Suprapubic skin (tissue), 4 donors: Measurements from ENCODE around the gene DLL4. TPM values are rescaled to one million over a fixed set of nuclear protein-coding genes. Genes with fewer than 3 reads are reported as not detected.

Experiments used
- DNase-seq, 2 donors: peaks; one replicate each; pipeline ENCODE4 v3.0.0-alpha.2; 2019; ENCODE audit warnings: low spot score in 2 of 2
- H3K27ac ChIP-seq: fragments of 200-600 bp; sonication (generic); one replicate; pipeline ENCODE4 v1.5.1; 2019
- H3K27me3 ChIP-seq: fragments of 200-600 bp; sonication (generic); one replicate; pipeline ENCODE4 v1.5.1; 2019
- H3K36me3 ChIP-seq: fragments of 200-600 bp; sonication (generic); one replicate; pipeline ENCODE4 v1.5.1; 2019
- H3K4me1 ChIP-seq: fragments of 200-600 bp; sonication (generic); one replicate; pipeline ENCODE4 v1.5.1; 2019
- H3K4me3 ChIP-seq: fragments of 200-600 bp; sonication (generic); one replicate; pipeline ENCODE4 v1.5.1; 2019; ENCODE audit warnings: mild to moderate bottlenecking
- H3K9me3 ChIP-seq: fragments of 200-600 bp; sonication (generic); one replicate; pipeline ENCODE4 v1.5.1; 2019
- EP300 ChIP-seq: sonication (generic); formaldehyde crosslinking; IDR thresholded peaks from one replicate; pipeline ENCODE4 v1.6.1; 2017; ENCODE audit warnings: antibody characterized with exemption
- POLR2A ChIP-seq, 2 donors: fragments of 450-650 bp; IDR thresholded peaks; one replicate each; pipeline ENCODE4 v1.6.1; 2017; ENCODE audit warnings: antibody characterized with exemption in 2 of 2, mild to moderate bottlenecking in 2 of 2, moderate library complexity in 2 of 2
- POLR2AphosphoS5 ChIP-seq, 3 donors: sonication (generic); formaldehyde crosslinking; IDR thresholded peaks; one replicate each; pipeline ENCODE4 v1.6.1; 2017; ENCODE audit warnings: antibody characterized with exemption in 3 of 3
- WGBS: methylation state at CpG from one replicate; pipeline ENCODE4 v1.1.5; 2018; 5-methylcytosine and 5-hydroxymethylcytosine counted together
- total RNA-seq, 4 donors: library from RNA; depleted of rRNA; stranded (reverse); fragments of >200 nt; gene quantifications; one replicate each; pipeline ENCODE4 v1.1.0, GENCODE V29; 2016
- TF ChIP-seq, protein P1 (sequence below), 2 donors: fragments of 200-600 bp in 1 of 2; fragments of 450-650 bp in 1 of 2; sonication (generic) in 1 of 2; IDR thresholded peaks; one replicate each; pipeline ENCODE4 v1.5.1; 2016 to 2019; ENCODE audit warnings: antibody characterized with exemption in 2 of 2, mild to moderate bottlenecking in 1 of 2, moderate library complexity in 1 of 2

Gene DLL4
- total RNA-seq, 4 donors from 2014 or later, result 0.47 to 5.3 (median 2.6) TPM

DNA sequence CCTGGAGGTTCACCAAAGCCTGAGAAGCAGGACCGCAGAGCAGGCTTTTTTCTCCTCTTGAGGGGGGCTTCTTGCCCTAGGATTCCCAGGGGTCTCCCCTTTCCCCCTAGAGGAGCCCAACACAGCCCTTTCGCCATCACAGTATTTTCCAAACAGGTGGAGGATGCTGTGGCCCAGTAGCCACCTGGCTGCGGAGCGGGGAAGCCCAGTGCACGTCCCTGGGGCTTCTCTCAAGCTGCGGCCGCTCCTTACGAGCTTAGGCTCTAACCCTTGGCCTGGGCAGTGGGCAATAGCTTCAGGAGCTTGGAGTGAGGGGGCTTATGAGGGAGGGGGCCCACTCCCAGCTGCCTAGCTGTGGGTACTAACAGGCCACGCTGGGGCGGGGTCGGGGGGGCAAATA, 11.6 kb upstream of the DLL4 start:
- no peaks in the 10 kb centered on the region for H3K4me1 ChIP-seq
- H3K27ac ChIP-seq, result no peak overlapping the region
- H3K36me3 ChIP-seq, result no peaks in the 10 kb centered on the region
- no peaks in the 10 kb centered on the region for H3K9me3 ChIP-seq
- H3K27me3 ChIP-seq, result no peaks in the 10 kb centered on the region
- H3K4me3 ChIP-seq, result no peak overlapping the region
- peak in 1 of 2 donors; percentile 47 for DNase-seq
- WGBS, result 83% methylated on average over 1 of the region's 11 CpGs
- TF ChIP-seq EP300, result no peak
- TF ChIP-seq, protein P1, sequence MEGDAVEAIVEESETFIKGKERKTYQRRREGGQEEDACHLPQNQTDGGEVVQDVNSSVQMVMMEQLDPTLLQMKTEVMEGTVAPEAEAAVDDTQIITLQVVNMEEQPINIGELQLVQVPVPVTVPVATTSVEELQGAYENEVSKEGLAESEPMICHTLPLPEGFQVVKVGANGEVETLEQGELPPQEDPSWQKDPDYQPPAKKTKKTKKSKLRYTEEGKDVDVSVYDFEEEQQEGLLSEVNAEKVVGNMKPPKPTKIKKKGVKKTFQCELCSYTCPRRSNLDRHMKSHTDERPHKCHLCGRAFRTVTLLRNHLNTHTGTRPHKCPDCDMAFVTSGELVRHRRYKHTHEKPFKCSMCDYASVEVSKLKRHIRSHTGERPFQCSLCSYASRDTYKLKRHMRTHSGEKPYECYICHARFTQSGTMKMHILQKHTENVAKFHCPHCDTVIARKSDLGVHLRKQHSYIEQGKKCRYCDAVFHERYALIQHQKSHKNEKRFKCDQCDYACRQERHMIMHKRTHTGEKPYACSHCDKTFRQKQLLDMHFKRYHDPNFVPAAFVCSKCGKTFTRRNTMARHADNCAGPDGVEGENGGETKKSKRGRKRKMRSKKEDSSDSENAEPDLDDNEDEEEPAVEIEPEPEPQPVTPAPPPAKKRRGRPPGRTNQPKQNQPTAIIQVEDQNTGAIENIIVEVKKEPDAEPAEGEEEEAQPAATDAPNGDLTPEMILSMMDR (IDR thresholded peaks at IDR 0.05), result no peak
- TF ChIP-seq POLR2AphosphoS5 (IDR thresholded peaks at IDR 0.05), result no peak
- TF ChIP-seq POLR2A (IDR thresholded peaks at IDR 0.05), result no peak

DNA sequence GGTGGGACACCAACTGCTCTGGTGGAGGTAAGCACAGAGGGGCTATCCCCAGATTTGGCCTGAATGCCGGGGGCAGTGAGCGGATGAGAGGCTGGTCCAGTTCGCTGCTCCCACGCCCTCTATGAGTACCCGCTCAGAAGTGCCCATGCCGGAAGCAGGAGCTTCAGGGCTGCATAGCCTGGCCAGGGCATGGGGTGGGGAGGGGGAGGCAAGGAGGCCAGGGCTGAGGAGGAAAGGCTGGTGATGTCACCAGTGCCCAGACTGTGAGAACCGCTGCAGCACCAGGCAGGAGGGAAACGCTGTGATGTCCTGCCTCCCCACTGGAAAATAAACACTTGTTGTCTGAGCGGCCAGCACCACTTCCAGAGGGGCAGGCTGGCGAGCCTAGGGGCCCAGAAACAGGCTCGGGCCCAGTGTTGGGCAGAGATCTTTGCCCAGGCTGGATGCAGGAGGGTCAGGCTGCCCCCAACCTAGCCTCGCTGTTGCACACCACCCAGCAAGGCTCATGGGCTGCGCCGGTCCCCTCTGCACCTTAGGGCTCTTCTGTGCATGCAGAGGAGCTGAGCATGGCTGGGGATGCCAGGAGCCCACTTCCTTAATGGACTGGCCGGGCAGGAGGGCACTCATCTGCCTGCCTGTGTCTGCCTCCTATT, 10.9 kb upstream of the DLL4 start:
- no peak for DNase-seq
- TF ChIP-seq POLR2A (IDR thresholded peaks at IDR 0.05), result no peak
- no peak for TF ChIP-seq POLR2AphosphoS5 (IDR thresholded peaks at IDR 0.05)
- TF ChIP-seq, protein P1 (IDR thresholded peaks at IDR 0.05), result no peak
- no peak for TF ChIP-seq EP300
- H3K4me1 ChIP-seq, result no peaks in the 10 kb centered on the region

DNA sequence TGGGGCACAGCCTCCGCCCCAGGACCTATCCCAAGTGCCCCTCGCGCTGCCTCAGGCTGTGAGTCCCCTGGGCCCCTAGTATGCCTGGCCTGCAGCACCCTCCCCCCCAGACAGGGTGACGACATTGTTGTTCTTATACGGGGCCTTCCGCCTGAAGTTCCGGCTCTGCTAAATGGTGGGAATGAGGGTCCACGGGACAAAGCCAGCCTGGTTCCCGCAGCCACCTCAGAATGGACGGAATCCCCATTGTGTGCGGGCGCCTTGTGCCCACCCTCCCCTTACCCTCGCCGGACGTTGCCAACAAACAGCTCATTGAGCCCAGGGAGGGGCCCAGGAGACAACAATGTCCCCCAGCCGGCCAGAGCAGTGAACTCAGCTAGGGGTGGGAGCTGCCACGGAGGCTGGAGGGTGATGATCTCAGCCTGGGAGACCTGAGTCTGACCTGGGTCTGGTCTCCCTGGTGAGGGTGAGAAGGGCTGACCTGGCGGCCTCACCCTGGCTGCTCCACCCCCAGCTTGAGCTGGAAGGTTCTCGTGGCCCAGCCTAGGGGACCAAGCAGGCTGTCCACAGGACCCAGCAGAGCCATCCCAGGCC, 10.2 kb upstream of the DLL4 start:
- Histone ChIP-seq H3K9me3 (no peaks in the 10 kb centered on the region), H3K4me3 (no peak overlapping the region), H3K36me3 (no peaks in the 10 kb centered on the region), H3K4me1 (no peaks in the 10 kb centered on the region), H3K27ac (no peak overlapping the region), H3K27me3 (peaks cover 4% of the 10 kb centered on the region)
- TF ChIP-seq, protein P1 (IDR thresholded peaks at IDR 0.05), result no peak
- TF ChIP-seq POLR2AphosphoS5 (IDR thresholded peaks at IDR 0.05), result no peak
- TF ChIP-seq EP300, result no peak
- no peak for TF ChIP-seq POLR2A (IDR thresholded peaks at IDR 0.05)
- no peak for DNase-seq
- WGBS, result 84% methylated on average over 17 of the region's 19 CpGs

More for the DNA sequence above, 10.9 kb upstream of the DLL4 start:
- Histone ChIP-seq H3K36me3 (no peaks in the 10 kb centered on the region), H3K4me3 (no peak overlapping the region), H3K9me3 (no peaks in the 10 kb centered on the region), H3K27ac (no peak overlapping the region), H3K27me3 (peaks cover 2% of the 10 kb centered on the region)
- 79% methylated on average over 7 of the region's 15 CpGs for WGBS

DNA sequence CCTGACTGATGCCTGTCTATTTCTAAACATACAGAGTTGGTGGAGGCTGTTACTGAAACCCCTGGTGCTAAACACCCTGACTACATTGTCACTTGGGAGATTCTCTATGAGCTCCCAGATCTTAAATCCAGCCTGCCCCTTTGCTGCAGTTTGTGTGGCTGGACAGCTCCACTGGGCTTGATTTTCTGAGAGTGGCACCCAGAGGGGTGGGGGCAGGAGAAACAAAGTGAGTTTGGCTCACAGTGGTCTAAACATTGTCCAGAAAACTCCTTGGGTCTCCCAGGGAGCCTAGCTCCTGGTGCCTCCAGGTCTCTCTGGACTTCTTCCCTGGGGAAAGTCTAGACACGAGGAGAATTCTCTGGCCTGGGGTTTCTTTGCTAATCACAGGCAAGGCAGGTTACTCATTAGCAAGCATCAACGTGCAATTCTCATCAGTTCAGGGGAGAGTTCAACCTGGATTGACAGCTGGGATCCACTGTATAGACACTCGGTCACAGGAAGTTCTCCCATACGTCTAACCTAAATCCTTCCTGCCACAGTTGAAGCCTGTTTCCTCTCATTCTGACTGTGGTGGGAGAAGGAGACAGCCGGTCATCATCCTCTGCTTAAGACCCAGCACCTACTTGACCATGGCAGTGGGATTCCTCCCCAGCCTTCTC, 7.1 kb upstream of the DLL4 start:
- Histone ChIP-seq H3K27ac (no peak overlapping the region), H3K27me3 (peaks cover 28% of the 10 kb centered on the region), H3K9me3 (no peaks in the 10 kb centered on the region), H3K4me3 (no peak overlapping the region), H3K36me3 (no peaks in the 10 kb centered on the region), H3K4me1 (peaks cover 17% of the 10 kb centered on the region)
- no peak for DNase-seq
- TF ChIP-seq, protein P1 (IDR thresholded peaks at IDR 0.05), result no peak
- TF ChIP-seq POLR2AphosphoS5 (IDR thresholded peaks at IDR 0.05) (no peak), EP300 (no peak), POLR2A (IDR thresholded peaks at IDR 0.05) (no peak)
- 61% methylated on average over 5 of the region's 5 CpGs for WGBS

DNA sequence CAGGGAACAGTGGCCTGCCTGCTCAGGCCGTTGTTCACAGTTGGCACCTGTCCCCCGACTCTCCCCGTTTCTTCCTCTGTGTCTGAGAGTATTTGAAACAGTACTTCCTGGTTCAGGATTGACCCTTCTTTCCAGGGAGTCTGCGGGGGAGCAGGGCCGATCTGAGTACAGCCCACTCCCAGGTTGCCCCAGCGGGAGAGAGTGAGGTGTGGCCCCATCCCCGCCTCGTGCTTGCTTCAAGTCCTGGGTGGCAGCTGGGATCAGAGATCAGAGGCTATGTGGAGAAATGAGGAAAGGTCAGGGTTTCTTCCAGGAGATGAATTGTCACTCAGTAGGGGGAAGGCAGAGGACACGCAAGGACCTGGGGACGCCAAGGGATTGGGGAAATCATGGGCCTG, 6.5 kb upstream of the DLL4 start:
- no peak overlapping the region for H3K27ac ChIP-seq
- 73% methylated on average over 10 of the region's 10 CpGs for WGBS

More for the DNA sequence above, 6.5 kb upstream of the DLL4 start:
- TF ChIP-seq POLR2A (IDR thresholded peaks at IDR 0.05) (no peak), POLR2AphosphoS5 (IDR thresholded peaks at IDR 0.05) (no peak), EP300 (no peak)
- TF ChIP-seq, protein P1 (IDR thresholded peaks at IDR 0.05), result no peak
- DNase-seq, result peak in 1 of 2 donors; percentile 54
- peaks cover 34% of the 10 kb centered on the region for H3K27me3 ChIP-seq
- H3K36me3 ChIP-seq, result no peaks in the 10 kb centered on the region
- no peak overlapping the region for H3K4me3 ChIP-seq
- H3K9me3 ChIP-seq, result no peaks in the 10 kb centered on the region
- H3K4me1 ChIP-seq, result peaks cover 22% of the 10 kb centered on the region
